ENCODE results near the gene IRF8.
"Not testable (repeated sequence)": the region's sequence is repeated elsewhere in the genome, so short reads cannot be mapped to it uniquely, and the experiment has no call there.

The IRF8 gene

DNA sequence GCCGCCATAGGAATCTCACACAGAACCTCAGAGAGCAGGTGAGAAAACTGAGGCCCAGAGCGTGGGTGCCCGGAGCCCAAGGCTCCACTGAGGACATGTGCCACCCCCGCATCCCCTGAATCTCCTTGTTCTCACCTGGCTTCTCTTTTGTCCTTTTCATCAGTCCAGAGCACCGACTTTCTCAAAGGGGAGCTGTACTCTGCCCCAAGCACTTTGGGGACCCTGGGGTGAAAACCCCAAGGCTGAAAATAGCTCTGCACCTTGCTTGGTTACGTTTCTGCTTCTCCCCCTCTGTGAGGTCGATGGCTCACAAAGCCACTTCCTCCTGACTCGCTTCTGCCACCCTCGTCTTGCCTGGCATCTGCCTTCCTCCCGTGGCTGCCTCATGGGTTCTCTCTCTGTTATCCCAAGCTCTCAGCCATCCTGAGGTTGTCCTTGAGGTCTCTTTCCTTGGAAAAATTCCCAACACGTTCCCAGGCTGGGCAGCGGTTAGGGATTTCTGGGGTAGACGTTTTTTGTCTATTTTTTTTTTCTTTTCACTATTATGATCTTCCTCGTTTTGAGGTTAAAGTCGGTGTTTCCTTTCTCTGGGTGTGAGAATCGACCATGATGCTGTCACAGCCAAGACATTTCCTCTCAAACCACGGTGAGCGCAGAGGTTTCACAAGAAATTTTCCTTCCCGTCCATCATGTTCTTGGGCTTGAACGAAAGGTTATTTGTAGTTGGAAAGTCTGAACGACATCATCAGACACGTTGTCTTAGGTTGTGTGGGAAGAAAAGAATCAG, 37.2 kb downstream of the IRF8 start:
- peak; percentile 14 for DNase-seq

DNA sequence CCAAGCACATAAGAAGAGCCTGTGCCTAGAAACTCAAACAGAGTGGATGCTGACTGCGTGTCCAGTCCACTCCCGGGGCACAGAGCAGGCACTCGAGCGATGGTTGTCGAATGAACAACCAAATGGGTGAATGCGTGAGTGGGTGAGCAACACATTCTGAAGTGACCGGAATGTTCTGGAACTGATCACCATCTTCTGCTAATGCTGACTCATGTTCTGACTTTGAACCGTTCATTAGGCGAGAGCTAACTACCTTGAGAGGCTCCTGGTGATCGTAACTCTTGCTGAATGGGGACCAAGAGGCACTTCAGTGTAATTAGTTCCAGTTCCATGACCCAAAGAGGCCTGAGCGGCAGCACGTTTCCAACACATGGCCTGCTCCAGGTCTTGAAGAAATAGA, 37.9 kb downstream of the IRF8 start:
- no peak for DNase-seq

DNA sequence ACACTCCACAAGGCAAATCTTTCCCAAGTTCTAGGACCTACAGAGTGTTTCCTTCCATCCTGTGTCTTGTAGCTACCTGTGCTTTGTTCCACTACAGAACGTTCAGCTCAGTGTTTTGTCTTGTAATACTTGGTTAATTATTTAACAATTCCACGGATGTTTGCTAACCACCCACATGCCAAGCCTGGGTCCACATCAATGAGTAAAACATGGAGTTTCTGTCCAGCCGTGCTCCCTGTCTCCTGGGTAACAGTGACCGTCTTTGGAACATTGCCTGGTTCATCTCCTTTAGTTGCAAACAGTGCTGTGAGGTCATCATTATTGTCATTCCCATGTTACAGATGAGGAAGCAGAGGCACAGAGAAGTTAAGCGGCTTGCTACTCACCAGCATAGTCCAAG, 41.3 kb downstream of the IRF8 start:
- no peak for DNase-seq

DNA sequence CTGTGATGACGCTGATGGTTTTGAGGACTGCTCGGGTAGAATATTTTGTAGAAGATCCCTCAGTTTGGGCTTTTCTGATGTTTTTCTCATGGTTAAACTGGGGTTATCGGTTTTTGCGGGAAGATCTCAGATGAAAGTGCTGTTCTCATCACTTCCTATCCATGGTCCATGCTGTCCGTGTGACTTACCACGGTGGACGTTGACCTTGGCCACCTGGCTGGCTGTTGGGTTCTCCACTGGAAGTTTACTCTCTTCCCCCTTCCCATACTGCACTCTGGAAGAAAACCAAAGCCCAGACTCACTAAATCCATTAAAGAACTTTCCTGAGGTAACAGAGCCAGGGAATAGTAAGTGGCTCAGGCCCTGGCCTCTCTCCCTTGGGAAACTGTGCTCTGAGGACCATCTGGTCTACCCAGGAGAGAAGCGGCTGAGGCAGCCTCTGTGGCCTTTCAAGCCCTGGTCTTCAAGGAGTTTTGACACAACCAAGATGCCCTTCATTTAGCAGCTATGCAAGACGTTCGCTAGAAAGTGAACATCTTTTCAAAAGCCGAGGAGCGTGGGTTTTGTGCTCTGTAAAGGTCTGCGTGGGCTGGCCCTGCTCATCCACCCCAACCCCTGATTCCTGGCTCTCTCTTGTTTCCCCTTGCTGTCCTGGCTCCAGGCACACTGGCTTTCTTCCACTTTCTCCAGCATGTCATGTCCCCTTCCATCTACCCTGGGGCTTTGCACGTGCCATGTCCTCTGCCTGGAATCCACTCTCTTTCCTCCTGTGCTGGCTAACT, 43.1 kb downstream of the IRF8 start:
- no peak for DNase-seq

DNA sequence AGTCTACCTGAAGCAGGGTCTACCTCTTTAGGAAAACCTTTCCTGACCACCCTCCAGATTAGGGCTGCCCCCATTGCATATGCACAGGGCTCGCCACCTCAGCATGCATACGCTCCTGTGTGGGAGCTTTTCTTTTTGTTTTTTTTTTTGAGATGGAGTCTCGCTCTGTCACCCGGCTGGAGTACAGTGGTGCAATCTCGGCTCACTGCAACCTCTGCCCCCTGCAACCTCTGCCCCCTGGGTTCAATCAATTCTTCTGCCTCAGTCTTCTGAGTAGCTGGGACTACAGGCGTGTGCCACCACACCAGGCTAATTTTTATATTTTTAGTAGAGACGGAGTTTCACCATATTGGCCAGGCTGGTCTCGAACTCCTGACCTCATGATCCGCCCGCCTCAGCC, 43.7 kb downstream of the IRF8 start:
- DNase-seq = not testable (repeated sequence)

DNA sequence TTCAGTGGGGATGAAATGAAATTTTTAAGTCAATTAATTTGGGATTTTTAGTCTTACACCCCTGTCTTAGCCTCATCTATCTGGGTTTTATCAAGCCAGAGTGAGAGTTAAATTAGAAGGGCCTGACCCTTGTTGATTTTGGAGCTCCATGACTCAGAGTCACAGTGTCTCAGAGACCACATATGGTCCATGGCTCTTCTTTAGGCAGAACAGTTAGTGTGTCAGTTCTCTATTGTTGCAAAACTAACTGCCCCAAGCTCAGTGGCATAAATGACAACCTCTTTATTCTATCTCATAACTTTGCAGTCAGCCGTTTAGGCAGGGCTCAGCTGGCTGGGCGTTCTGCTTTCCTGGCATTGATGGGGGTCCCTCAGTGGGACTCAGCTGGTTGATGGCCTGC, 44.7 kb downstream of the IRF8 start:
- no peak for DNase-seq

DNA sequence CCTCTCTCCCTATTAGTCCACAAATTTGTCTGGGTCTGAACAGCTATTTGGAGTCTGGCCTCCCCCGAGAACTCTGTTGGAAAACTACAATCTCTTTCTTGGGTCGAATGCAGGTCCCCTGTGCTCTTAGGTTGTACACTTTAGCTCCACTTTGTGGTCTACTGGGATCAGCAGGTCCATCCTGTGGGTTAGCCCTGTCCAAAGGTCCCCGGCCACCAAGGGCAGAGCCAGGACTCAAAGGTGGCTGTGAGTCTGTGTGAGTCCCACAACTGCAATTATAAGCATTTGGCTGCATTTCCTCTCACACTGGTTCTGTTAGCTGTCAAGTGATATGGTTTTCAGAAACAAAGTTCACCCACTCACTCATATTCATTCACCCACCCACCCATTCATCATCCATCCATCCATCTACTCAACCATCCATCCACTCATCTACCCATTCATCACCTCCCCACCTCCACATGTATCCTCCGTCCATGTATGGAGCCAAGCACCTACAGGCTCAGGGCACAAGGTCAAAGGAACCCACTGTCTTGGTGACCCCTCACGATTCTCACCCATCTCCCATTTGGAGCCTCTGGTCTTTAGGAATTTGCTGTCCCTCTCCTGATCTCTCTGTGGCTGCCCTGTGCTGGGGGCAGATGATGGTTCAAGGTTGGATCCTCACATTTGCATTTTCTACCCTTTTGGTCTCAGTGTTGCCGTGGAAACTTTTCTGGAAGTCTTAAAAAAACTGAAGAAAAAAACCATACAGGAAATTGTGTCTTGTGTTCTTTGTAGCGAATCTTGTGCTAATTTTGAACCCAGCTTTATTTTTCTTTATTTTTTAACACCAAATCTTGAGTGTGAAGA, 45.8 kb downstream of the IRF8 start:
- DNase-seq = no peak

DNA sequence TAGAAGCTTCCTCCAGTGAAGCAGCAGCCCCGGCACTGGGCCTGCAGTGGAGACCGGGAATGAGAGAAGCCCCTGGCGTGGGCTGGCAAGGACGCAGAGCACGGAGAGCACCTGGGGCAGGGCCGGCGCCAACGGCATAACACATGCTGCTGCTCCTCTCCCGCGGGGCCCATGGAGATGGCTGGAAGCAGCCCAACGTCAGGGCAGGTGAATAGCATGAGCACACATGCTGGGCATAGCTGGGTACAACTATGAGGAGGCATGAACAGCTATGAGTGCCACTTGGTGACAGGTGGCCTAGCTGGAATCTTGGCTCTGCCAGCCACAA, 46.4 kb downstream of the IRF8 start:
- no peak for DNase-seq

DNA sequence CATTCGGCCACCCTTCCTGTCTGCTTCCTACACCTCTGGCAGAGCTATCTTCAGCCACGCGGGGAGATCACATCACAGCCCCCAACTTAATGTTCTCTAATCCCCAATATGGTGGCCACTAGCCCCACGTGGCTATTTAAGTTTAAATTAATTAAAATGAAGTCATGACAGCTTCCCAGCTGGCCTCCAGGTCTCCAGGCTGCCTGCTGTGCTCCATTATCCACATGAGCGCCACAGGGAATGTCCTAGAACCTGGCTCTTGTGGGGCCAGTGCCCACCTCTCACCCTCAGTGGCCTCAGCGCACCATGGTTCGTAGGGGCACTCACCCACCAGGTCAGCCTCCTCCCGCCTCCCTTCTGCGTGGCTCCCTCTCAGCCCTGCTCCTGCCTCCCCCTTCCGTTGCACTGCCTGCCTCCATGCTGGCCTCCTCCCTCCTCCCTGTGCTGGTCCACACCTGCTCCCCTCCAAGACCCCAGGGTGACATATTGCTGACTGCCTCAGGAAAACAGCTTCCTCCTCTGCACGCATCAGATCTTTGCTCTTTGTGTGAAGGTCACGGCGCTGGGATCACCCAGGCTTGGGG, 47.7 kb downstream of the IRF8 start:
- no peak for DNase-seq

DNA sequence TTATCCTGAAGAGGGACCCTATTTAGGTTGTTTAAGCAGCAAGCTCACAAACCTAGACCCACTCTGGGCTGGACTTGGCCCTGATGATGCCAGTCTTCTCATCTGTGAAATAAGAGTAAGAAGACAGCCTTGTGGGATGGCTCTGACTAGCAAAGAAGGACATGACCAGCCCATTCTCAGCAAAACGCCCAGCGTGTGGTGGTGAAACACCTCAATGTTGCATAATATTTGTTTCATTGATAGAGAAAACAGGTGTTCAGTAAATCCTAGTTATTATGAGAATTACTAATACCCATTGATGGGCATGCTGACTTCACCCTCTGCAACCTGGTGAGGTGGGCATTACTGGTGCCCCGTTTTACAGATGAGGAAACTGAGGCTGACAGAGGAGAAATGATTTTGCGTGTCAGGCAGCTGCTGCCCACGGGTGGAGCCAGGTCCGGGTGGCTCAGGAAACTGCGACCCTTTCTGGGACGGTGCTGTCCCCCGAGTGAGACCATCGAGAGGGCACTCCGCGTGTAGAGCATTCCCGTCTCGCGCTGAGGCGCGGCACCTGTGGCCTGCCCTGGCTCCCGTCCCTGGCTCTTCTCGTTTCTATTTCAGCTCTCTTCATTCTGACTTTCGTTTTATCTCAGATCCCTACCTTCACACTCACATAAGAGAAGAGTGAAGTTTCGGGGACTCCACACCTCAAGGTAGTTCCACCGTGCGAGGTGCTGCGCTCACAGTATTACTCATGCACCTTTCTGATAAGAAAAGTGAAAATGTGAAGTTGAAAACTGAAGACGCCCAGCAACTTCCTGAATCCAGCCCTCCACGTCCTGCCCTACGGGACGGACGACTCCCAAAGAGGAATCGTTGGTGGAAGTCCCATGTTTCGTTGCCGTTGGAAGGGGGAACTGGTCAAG, 48.5 kb downstream of the IRF8 start:
- DNase-seq = no peak

DNA sequence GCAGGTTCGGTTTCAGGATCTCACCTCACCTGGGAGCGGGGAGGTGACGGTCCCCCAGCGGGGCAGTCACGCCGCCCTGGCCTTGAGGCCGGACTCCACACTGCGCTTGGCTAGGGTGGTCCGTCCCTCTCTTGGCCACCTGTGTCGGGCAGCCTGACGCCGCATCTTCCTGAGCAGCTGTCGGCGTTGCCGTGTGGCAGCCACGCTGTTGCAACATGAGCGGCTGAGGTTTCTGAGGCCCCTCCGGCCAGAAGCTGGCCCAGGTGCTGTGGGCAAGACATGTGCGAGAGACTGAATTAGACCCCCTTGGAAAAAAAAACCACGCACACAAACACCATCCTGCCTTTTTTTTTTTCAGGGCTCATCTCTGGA, 49.2 kb downstream of the IRF8 start:
- DNase-seq = no peak

DNA sequence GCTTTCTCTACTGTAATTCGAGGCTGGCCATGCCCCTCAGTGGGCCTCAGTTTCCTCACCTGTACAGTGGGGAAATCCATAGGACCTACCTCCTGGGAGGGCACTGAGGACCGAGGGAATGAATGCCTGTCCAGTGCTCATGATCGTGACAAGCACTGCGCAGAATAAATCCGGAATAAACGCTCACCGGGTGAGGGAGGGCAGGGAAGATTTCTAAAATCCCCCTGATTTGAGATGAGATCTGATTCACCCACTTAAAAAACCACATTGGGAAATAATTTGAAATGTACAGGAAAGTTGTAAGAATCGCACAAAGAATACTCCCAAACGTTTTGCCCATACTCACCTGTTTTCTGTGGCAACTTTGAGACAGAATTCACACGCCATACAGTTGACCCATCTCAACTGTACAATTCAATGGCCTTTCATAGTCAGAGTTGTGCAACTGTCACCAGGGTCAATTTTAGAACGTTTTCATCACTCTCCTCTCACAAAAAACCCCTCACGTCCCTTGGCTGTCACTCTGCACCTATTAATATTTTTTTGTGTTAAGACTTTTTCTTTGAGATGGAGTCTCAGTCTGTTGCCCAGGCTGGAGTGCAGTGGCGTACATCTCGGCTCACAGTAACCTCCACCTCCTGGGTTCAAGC, 49.8 kb downstream of the IRF8 start:
- DNase-seq = no peak

DNA sequence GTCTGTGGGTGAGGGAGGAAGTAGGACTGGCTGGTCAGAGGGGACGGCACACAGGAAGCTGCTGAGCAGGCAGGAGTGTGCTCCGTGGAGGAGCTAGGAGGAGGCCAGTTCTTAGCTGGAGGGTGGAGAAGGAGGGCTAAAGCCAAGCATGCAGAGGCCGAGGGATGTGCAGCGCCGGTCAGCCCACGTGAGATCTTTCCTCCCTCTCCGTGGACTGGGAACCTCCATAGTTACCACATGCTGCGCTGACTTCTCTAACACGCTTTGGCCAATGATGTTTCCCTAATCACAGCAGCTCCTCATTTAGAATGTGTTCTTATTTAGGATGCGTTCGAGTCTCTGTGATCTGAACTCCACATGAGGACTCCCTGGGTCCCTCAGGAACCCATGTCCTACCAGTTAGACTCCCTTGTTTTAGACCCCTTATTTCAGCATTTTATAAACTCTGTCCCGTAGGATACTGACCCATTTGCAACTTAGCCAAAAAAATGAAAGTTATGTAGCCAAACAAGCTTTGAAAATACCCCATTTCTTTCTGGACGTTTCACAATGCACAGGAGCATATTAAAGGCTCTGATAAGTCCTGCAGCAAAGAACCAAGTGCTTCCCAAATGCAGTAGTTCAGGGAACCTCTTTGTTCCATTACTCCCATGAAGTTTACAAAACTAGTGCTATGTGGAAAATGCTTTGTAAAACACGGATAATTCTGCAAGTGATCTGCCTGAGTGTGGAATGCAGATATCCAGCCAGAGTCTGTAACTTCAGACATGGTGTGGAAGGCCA, 51.4 kb downstream of the IRF8 start:
- DNase-seq = no peak

DNA sequence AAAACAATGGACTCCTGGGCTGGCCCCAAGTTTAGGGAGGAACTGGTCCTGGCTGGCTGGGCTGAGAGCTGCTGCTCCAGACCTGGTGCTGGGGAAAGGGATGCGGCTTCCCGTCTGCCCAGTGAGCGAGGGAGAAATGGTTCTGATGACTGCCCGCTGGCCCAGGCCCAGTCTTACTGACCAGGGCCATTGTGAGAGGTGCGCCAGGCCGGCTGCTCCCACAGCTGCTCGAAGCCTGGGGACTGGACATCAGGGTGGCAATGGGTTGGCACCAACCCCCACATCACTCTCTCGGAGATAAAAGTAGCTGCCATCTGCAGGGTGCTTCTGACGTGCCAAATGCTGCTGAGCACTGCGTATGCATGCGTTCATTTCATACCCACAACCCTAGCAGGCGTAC, 53.2 kb downstream of the IRF8 start:
- DNase-seq = no peak

DNA sequence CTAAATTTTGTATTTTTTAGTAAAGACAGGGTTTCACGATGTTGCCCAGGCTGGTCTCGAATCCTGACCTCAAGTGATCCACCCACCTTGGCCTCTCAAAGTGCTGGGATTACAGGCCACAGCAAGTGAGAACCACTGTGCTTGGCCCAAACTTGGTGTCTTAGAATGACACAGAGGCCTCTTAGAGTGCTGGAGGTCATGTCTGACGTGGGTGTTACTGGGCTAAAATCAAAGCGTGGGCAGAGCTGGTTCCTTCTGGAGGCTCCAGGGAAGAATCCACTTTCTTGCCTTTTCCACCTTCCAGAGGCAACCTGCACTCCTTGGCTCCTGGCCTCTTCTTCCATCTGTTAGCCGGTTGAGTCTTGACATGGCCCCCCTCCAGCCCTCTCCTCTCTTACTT, 53.8 kb downstream of the IRF8 start:
- no peak for DNase-seq

DNA sequence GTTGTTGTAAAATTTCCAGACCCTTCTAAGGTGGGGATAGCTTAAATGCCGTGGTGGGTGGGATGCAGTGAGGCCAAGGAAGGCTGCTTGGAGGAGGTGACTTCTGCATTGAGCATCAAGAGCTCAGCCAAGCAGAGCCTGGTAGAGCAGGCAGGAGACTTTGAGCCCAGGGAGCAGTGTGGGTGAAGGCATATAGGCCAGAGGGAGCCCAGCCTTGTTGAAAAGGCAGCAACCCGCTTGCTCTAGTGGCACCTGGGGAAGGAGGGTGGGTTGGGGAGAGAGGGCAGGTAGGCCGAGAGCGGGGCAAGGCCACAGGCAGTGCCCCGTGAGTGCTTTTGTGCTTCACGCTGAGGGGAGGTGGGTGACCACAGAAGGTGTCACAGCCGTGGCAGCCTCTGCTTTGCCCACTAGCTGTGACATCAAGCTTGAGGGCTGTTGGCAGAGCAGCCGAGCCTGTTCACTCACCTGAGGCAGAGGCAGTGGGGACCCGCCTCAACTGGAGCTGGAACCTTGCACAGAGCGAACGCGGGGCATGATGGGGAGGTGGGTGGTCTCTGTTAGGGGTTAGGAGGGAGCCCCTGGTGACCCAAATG, 56.1 kb downstream of the IRF8 start:
- no peak for DNase-seq

DNA sequence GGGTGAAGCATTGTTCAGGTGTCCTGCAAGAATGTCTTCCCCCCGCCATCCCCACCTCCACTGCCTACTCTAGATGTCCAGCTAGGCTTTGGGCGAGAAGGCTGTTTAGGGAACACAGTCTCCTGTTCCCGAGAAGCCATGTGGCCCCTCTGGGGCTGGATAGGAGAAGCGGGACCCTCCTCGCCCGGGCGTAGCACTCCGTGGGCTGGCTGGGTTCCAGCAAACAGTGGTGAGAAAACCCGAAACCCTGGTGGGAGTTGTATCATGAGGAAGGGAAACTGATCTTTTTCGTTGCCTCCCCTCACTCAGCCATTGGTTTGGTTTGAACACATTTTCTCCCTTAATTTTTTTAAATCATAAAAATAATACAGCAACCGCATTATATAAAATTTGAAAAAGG, 56.6 kb downstream of the IRF8 start:
- no peak for DNase-seq

DNA sequence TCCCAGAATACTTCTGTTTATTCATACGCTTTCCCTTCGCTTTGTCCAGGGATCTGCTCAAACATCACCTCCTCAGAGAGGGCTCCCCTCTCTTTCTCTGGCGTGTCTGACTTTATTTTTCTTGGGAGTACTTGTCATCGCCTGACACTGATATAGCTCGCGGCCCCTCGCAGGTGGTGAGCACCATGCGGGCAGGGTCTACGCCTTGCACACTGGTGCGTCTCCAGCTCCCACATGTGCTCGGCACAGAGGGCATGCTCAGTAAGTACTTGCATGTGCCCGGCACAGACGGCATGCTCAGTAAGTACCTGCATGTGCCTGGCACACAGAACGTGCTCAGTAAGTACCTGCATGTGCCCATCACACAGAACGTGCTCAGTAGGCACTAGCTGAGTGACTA, 57.5 kb downstream of the IRF8 start:
- no peak for DNase-seq

DNA sequence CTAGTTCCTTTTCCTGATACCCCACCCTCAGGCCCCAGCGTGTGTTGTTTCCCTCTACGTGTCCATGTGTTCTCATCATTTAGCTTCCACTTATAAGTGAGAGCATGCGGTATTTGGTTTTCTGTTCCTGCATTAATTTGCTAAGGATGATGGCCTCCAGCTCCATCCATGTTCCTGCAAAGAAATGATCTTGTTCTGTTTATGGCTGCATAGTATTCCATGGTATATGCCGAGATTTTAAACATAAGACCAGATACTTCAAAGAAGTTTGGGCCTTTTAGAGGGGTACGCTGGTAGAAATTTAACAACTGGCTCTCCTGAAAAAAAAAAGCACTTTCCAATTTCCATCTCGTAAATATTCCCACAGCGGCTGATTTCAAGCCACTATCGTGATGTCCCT, 59.8 kb downstream of the IRF8 start:
- no peak for DNase-seq

DNA sequence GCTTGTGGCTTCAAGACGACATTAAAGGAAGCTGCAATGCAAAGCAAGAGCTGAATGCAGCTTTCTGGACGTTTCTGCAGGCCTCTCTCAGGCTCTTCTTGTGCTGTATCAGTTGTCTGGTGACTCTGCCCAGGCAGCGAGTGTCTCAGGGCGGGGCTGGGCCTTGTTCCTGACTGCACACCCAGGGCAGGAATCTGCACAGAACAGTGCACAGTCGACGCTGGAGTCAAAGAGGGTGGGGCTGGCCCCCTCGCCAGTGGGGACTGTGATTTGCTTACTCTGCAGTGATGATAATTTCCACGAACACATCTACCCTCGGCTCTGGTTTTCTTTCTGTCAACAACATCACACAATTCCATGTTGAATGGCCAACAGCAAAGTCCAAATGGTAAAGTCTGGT, 60.7 kb downstream of the IRF8 start:
- DNase-seq = no peak

Measured in fibroblast of skin of abdomen (primary cell).